GM18517 (cell line): ENCODE data around the gene CACNA1B.
"Not testable (repeated sequence)": the region's sequence is repeated elsewhere in the genome, so short reads cannot be mapped to it uniquely, and the experiment has no call there.

Experiments
- ATAC-seq: cut with Tn5 transposase; IDR thresholded peaks from one replicate; pipeline ENCODE4 v1.9.1; 2021; ENCODE audit warnings: mild to moderate bottlenecking, moderate library complexity; ENCODE audit not compliant: unreplicated experiment

Gene CACNA1B

DNA sequence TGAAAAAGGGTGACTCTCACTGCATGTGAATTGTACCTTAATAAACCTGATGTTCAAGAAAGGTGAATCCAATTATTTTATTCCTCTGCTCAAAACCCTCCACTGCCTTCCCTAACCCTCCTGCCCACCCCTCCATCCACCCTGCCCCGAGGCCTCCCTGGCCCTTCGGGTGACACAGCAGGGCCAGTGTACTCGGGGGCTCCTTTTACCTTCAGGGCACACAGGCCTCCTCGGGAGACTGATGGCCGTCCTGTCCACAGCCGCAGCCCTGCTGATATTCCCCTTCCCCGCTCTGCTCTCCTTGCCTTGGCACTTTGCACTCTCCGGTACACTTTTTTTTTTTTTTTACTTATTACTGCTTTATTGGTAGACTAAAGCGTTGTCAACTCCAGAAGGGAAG, 234.0 kb downstream of the CACNA1B start:
- no peak for ATAC-seq

DNA sequence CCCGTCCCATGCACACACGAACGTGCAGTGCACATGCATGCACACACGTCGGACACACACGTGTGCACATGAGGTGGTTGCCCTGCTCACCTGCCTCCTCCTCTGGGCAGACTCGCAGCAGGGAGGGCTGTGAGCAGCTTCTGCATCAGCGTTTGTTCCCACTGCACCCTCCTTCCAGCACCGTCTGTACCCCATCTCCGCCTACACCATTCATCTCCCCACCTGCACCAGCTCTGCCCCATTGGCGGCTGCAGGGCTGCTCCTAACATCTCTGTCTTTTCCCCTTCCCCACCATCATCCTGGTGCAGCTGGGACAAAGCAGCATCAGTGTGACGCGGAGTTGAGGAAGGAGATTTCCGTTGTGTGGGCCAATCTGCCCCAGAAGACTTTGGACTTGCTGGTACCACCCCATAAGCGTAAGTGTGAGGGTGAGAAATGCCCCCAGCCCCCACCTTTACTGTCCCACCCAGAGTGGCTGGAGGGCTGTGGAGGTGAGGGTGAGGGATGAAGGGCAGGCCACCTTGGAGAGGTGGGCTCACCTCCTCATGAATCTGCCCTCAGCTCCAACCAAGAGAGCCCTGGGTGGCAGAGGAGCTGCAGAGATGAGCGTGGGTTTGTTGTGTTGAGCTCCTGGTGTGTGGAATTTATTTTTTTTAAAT, 234.6 kb downstream of the CACNA1B start:
- ATAC-seq, result no peak

DNA sequence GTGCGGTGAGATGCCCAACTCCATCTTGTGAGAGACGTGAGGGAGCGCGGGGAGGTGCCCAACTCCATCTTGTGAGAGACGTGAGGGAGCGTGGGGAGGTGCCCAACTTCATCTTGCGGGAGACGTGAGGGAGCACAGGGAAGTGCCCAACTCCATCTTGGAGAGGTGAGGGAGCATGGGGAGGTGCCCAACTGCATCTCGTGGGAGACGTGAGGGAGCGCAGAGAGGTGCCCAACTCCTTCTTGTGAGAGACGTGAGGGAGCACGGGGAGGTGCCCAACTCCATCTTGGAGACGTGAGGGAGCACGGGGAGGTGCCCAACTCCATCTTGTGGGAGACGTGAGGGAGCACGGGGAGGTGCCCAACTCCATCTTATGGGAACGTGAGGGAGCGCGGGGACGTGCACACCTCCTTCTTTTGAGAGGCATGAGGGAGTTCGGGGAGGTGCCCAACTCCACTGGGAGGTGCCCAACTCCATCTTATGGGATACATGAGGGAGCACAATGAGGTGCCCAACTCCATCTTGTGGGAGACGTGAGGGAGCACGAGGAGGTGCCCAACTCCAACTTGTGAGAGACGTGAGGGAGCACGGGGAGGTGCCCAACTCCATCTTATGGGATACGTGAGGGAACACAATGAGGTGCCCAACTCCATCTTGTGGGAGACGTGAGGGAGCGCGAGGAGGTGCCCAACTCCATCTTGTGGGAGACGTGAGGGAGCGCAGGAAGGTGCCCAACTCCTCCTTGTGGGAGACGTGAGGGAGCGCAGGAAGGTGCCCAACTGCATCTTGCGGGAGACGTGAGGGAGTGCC, 235.4 kb downstream of the CACNA1B start:
- no peak for ATAC-seq

DNA sequence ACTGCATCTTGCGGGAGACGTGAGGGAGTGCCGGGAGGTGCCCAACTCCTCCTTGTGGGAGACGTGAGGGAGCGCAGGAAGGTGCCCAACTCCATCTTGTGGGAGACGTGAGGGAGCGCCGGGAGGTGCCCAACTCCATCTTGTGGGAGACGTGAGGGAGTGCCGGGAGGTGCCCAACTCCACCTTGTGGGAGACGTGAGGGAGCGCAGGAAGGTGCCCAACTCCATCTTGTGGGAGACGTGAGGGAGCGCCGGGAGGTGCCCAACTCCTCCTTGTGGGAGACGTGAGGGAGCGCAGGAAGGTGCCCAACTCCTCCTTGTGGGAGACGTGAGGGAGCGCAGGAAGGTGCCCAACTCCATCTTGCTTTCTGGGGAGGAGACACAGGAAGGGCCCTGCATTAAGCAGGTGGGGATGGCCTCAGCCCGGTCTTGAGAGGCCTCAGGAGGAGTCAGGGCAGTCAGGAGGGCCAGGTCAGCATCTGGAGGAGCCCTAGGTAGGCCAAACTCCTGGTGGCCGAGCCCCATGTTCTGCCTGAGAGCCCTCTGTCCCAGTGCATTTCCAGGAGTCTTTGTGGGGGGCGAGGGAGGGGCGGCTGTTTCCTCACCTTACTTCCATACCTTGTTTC, 236.2 kb downstream of the CACNA1B start:
- ATAC-seq, result not testable (repeated sequence)

DNA sequence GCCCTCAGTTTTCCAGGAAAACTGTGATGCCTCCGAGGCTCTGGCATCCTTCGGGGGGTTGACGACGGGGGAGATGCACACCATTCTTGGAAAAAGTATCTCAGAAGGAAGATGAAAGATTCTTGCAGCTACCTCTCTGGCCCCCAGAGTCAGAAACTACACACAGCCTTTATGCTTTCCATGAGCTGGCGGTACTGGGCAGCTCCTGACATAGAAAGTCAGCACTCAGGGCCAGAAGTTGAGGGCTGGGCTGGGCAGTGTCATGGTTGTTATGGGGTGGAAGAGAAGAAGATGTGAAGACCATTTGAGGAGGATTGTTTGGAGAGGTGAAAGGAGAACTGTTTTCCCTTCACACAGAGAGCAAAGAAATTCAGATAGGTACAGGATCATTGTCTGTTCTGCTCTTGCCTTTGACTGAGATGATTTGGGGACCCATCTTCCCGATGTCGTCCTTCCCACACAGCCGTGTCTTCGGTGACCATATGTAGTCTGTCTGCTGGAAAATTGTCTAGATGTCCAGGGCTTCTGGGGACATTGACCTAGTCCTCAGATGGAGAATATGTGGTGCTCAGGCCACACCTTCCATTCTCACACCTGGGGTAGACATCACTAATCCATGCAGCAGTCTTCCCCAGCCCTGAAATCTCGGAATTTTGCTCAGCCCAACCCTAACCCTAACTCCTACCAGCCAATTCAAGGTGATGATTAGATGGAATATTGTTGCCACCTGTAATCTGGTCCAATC, 237.1 kb downstream of the CACNA1B start:
- no peak for ATAC-seq

DNA sequence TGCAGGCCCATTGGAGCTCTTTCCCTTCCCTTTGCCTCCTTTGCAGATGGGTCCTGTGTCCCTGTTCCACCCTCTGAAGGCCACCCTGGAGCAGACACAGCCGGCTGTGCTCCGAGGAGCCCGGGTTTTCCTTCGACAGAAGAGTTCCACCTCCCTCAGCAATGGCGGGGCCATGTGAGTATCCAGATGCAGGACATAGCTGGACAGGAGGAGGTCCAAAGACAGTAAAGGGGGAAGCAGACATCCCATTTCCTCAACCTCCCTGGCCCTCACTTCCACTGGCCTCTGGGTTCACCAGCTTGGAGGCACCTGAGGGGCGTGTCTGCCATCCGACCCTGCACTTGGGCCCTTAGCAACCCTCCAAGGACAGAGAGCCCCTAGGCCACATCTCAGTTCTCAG, 237.9 kb downstream of the CACNA1B start:
- no peak for ATAC-seq

DNA sequence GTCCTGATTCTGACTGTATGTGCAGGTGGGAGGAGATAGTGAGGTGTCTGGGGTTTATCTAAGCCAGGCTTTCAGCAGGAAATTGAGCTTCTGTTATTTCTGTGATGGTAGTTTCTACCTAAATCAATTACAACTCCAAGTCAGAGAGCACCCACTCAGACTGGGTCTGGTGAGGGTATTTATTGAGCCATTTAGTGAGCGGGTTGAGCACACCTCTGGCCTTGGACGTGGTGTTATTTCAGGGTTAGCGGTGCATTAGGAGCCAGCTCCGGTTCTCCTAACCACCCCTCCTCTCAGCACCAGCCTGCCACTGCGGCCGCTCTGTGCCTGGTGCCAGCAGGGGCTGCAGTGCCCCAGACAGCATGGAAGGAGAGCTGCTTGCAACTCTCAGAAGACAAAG, 238.9 kb downstream of the CACNA1B start:
- ATAC-seq, result no peak

DNA sequence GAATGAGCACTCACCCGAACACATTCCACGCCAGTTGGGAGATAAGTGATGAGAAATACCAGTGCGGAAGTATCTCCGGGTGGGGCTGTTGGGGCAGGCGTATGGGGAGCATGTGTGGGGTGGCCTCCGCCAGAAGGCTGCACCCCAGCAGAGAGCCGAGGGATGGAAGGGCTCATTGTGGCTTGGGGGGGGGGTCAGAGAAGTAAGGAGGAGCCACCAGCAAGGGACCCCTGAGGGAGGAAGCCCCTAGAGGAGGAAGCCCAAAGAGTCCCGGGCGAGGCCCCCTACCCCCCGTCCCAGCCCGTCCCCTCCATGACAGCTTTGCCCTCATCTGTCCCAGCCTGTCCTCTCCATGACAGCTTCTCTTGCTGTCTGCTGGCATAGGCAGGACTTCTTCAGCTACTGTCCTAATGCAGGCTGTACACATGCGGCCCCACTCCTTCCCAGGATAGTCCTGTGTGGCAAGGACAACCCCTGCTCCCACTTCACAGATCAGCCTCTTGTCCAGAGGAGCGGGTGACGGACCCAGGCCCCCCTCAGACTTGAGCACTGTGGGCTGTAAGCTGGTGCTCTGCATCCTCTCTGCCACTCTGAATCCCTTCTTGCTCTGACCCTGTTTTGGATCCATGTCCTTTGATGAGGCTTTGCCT, 239.6 kb downstream of the CACNA1B start:
- ATAC-seq, result no peak

DNA sequence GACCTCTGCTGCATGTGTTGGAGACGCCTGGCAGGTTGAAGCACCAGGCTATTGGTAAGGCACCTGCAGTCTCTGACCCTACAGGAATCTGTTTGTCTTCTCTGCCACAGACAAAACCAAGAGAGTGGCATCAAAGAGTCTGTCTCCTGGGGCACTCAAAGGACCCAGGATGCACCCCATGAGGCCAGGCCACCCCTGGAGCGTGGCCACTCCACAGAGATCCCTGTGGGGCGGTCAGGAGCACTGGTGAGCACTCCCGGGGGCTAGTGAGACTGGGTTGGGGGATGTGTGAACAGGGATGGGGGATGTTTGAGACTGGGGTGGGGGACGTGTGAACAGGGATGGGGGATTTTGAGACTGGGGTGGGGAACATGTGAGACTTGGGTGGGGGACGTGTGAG, 240.3 kb downstream of the CACNA1B start:
- no peak for ATAC-seq

DNA sequence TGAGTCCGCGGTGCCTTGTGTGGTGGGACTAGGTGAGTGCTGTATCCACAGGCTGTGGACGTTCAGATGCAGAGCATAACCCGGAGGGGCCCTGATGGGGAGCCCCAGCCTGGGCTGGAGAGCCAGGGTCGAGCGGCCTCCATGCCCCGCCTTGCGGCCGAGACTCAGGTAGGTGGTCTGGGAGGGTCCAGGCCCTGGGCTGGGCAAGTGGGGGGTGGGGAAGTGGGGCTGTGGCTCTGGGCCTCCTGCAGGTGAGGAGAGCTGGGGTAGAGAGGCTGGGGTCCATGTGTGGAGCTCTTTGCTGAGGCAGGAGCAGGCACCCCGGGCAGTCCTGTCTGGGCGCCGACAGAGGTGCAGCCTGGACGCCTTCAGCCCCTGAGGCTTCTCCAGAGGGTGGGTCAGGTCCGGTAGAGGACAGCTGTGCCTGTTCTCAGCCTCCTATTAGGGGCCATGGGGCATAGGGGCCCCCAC, 241.1 kb downstream of the CACNA1B start:
- ATAC-seq, result no peak

DNA sequence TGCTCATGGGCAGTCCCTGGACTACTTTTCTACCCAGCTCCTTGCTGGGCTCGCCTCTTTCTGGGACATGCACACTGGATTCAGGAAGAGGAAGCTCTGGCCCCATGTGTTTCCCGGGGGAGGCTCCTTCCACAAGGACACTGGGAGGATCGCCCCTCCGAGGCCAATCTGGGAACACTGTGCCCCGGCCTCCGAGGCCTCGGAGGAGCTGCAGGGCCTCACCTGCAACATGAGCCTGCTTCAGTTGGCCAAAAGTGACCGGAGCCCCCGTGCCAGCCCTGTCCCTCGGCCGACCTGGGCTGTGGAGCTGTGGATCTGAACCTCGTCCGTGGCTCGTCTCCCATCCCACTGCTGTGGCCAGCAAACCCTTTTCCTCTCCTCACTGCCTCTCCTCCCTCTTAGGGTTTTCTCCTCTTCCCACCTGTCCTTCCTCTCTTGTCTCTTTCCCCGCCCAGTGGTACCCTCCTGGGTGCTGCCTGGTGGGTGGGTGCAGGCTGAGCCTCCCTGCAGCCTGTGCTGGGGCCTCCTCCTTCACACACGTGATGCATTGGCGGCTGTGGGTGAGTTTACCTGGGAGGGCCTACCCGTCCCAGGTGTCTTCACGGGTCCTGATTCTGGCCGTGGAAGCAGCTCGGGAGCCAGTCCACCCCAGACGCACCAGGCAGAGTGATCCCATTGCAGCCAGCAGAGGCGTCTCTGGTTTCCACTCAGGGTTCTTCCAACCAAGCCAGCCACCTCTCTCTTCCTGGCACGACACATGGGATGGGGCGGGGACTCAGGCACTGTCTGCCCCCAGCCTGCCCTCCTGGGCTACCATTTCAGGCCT, 241.8 kb downstream of the CACNA1B start:
- no peak for ATAC-seq

DNA sequence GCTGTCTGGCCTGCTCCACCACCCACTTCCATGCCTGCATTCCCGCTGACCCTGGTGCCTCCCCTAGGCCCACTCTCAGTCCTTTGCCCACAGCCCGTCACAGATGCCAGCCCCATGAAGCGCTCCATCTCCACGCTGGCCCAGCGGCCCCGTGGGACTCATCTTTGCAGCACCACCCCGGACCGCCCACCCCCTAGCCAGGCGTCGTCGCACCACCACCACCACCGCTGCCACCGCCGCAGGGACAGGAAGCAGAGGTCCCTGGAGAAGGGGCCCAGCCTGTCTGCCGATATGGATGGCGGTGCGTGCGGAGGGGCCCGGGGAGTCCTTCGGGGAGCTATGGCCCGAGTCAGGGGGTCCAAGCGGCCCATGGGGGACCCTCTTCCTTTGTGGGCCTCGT, 242.5 kb downstream of the CACNA1B start:
- ATAC-seq, result no peak

DNA sequence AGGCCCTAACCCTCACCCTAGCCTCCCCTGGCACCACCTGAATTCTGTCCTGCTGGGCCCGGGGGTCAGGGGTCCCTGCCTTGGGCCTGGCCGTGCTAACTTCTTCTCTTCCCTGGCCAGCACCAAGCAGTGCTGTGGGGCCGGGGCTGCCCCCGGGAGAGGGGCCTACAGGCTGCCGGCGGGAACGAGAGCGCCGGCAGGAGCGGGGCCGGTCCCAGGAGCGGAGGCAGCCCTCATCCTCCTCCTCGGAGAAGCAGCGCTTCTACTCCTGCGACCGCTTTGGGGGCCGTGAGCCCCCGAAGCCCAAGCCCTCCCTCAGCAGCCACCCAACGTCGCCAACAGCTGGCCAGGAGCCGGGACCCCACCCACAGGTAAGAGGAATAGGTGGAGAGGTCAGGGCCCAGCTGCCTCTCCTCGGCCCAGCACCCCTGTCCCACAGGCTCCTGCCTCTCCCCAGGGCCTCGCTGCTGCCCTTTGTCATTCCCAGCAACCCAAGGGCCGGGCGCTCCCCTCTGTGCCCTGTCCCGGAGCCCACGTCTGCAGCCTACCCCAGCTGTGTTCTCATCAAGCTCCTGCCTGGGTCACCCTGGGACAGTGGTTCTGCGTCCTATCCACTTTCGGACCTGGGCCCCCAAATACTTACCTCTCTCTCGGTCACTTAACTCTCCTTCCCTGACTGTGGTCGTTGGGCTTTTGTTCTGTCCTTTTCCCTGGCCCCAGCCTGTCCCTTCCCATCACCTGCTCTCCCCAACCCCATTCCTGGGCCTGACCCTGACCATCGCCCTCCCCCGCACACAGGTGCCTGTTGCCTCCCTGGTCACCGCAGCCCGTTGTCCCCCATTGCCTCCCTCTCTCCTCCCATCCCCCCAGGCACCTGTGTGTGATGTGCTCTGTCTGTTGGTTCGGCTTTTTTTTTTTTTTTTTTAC, 243.2 kb downstream of the CACNA1B start:
- no peak for ATAC-seq

DNA sequence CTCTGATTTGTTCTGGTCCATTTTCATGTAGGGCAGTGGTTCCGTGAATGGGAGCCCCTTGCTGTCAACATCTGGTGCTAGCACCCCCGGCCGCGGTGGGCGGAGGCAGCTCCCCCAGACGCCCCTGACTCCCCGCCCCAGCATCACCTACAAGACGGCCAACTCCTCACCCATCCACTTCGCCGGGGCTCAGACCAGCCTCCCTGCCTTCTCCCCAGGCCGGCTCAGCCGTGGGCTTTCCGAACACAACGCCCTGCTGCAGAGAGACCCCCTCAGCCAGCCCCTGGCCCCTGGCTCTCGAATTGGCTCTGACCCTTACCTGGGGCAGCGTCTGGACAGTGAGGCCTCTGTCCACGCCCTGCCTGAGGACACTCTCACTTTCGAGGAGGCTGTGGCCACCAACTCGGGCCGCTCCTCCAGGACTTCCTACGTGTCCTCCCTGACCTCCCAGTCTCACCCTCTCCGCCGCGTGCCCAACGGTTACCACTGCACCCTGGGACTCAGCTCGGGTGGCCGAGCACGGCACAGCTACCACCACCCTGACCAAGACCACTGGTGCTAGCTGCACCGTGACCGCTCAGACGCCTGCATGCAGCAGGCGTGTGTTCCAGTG, 244.0 kb downstream of the CACNA1B start:
- no peak for ATAC-seq

DNA sequence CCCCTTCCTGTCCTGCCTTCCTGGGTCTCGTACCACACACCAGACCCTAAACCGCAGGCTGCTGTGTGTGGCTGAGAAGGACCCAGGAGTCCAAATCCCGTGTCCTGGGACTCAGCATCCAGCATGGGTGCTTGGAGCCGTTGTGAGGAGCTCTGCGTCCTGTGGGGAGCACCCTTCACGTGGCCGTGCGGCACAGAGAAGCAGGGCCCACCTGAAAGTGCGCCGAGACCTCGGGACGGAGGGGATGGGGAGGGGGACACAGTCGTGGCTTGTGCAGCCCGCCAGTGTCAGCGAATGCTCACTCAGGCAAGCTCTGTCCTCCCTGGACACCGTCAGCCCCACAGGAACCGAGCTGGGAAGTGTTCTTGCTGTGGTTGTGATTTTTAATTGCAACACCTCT, 244.6 kb downstream of the CACNA1B start:
- ATAC-seq, result no peak

DNA sequence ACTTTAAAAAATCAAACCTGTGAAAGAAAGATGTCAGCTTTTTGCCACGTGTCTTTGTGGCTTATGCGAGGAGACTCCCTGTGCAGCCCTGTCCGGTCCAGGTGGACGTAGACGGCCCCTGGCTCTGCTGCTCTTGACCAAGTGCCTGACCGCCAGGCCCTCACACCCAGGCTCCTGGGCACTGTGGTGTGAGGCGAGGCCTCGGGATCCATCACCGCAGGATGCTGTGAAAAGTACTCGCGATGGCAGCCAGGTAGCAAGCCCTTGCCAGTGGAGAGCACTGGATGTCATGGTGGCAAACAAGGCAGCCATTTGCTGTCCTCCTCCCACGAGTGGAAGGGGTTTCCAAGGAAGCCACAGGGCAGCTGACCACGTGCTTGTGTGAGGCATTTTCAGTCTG, 245.1 kb downstream of the CACNA1B start:
- no peak for ATAC-seq

DNA sequence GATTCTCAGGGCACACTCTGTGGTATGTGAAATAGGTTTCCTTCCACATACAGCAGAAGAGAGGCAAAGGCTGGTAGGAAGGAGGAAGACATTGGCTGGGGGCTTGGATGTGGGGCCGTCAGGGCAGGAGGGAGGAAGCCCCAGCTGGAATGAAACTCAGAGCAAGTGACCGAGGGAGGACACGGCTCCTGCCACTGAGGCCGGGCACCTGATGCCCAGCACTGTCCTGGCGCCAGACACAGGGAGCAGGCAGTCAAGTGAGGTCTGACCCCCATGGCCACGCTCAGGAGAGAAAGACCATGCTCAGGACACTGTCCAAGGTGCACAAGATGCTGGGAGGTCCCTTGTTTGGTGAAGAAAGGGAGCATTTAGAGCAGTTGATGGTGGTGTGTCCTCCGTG, 245.5 kb downstream of the CACNA1B start:
- no peak for ATAC-seq

DNA sequence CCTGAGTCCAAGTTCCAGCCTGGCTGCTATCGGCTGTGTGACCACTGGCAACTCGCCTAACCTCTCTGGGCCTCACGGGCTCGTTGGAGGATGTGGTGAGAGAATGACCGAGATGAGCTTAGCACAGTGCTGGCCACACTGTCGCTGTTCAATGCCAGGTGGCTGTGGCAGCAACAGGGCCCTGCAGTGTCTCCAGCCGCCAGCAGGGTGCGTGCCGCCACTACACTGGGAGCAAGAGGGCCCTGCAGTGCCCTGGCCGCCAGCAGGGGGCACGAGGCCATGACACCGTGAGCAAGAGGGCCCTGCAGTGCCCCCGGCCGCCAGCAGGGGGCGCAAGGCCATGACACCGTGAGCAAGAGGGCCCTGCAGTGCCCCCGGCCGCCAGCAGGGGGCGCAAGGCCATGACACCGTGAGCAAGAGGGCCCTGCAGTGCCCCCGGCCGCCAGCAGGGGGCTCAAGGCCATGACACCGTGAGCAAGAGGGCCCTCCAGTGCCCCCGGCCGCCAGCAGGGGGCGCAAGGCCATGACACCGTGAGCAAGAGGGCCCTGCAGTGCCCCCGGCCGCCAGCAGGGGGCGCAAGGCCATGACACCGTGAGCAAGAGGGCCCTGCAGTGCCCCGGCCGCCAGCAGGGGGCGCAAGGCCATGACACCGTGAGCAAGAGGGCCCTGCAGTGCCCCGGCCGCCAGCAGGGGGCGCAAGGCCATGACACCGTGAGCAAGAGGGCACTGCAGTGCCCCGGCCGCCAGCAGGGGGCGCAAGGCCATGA, 248.7 kb downstream of the CACNA1B start:
- ATAC-seq, result not testable (repeated sequence)
